Measurements from ENCODE around the gene SERINC3.
"Not testable (repeated sequence)": the region's sequence is repeated elsewhere in the genome, so short reads cannot be mapped to it uniquely, and the experiment has no call there.

SERINC3 gene

GRCh38 chr20:44489931-44490330 is 31.9 kb downstream of the SERINC3 start:
- DNase-seq: no peak

- DNase-seq: no peak
Measured at GRCh38 chr20:44489223-44489622, 32.6 kb downstream of the SERINC3 start.

DNA sequence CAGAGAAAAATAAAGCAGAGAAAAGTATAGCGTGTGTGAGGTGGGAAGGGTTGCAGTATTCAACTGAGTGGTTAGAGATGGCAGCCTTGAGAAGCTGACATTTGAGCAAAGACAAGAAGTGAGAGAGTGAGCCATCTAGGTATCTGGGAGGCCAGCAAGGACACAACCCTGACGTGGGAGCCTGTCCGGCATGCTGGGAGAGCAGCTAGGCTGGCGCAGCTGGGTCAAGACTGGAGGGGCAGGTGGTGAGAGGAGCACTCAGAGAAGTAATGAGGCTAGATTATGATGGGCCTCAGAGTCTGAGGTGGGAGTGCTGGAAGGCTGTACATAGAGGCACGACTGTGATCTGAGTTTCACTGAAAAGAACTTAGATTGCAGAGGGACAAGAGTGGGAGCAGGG is 33.3 kb downstream of the SERINC3 start:
- DNase-seq: no peak

- no peak for DNase-seq
Measured at GRCh38 chr20:44485830-44486198, 36.1 kb downstream of the SERINC3 start.

DNA sequence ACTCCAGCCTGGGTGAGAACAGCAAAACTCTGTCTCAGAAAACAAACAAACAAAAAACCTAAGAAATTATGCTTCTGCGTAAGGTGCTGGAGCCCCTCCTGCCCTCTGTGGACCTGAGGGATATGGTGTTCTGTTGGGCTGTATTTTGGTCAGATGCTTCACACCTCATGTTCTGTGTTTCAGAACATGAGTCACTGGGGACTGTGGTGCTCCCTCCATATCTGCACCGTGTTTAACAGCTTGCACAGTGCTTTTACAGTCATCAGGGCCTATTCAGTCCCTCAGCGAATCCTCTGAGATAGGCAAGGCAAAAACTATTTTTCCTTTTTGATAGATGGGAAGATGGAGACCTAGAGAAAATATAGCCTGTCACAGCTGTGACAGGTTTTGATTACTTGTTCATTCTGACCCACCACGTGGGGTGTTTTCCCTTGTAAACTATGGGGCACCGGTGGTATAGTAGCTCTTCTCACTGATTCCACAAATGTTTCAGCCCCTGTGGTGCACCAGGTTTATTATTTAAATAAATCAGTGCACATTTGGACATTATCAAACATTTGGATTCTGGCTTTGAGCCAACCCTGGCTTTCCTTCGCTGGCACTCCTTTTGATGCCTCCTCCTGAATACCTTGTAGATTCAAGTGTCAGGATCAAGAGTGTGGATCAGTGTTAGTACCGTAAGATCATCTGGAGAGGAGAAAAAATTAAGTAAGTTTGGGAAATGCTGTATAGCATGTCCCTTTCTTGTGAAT is 36.6 kb downstream of the SERINC3 start:
- DNase-seq: no peak

GRCh38 chr20:44483112-44483511 is 38.8 kb downstream of the SERINC3 start:
- no peak for DNase-seq

DNA sequence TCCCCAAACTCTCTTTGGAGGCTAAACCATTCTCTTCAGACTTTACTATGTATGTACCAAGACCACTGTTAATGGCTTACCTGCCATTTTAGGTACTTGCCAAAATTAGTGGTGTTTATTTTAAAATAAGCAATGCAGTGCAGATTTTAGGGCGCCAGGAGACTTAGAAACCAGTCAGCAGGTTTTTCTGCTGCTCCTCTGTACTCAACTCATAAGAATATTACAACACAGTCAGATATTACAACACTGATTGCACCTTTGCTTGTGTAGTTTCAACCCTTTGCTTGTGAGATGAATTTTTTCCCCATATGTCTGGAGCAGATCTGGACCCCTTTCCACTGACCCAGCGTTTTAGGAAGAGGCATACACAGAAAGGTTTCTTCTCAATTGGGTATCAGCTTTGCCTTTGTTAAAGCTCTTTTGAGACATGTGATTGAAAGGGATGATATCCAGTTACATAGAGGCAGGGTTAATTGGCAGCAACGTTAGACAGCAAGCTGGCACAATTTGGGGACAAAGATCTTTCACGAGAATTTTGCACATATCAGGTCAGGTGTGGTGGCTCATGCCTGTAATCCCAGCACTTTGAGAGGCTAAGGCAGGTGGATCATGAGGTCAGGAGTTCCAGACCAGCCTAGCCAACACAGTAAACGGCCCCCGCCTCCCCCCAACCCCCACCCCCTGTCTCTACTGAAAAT is 40.0 kb downstream of the SERINC3 start:
- DNase-seq: no peak

DNA sequence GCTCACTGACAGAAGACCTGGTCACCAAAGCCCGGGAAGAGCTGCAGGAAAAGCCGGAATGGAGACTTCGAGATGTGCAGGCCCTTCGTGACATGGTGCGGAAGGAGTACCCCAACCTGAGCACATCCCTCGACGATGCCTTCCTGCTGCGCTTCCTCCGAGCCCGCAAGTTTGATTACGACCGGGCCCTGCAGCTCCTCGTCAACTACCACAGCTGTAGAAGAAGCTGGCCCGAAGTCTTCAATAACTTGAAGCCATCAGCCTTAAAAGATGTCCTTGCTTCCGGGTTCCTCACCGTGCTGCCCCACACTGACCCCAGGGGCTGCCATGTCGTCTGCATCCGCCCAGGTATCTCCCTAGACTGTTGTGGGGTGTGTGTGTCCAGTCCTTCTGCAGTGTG is 41.8 kb downstream of the SERINC3 start:
- no peak for DNase-seq

DNA sequence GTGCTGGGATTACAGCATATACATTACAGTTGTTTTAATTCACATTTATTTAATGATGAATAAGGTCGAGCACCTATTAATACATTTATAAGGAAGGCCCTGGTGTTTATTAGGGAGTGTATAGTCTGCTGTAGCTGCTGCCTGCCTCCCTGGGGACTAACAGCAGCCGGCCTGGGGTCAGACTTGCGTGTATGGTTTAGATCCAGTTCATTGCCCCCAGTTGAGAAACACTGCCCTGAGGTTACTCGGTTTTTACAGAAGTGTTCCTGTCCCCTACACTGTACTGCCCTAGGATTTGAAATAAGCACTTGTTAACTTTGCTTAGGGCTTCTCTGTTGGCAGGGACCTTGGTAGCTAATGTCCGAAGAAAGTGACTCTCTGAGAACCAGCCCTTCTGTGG is 42.2 kb downstream of the SERINC3 start:
- DNase-seq: no peak

- no peak for DNase-seq
Measured at GRCh38 chr20:44478206-44478605, 43.7 kb downstream of the SERINC3 start.

- DNase-seq: no peak
Measured at GRCh38 chr20:44477151-44477550, 44.7 kb downstream of the SERINC3 start.

- DNase-seq: peak; percentile 53
Measured at GRCh38 chr20:44475694-44476560, 45.9 kb downstream of the SERINC3 start, which contains the start of gene TTPAL. TTPAL (plus strand) TSS chr20:44475874; CDS start chr20:44480000, 4,126 bp downstream.

DNA sequence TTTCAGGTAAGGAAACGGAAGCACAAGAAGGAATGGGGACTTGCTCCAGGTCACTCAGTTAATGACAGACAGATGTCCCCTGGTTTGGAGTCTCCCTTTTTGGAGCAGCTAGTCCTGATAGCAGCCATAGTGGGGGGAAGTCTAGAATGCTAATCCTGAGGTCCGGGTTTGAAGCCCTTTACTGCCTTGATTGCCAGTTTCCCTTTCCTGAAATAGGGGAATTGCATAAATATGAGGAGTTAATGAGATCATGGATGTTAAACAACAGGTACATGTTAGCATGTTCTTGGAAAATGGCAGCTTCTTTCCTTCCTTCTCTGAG is 46.5 kb downstream of the SERINC3 start:
- no peak for DNase-seq

DNA sequence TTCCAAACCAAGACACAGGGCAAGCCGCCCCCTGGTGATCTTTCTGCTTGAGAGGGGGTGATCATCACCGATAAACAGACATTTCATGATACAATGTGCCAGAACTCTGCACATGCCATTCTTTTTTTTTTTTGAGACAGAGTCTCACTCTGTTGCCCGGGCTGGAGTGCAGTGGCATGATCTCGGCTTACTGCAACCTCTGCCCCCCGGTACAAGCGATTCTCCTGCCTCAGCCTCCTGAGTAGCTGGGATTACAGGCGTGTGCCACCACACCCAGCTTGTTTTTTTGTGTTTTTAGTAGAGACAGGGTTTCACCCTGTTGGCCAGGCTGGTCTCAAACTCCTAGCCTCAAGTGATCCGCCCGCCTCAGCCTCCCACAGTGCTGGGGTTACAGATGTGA is 49.6 kb downstream of the SERINC3 start:
- DNase-seq: not testable (repeated sequence)

GRCh38 chr20:44471481-44471882 is 50.4 kb downstream of the SERINC3 start:
- no peak for DNase-seq

GRCh38 chr20:44470327-44470726 is 51.5 kb downstream of the SERINC3 start:
- no peak for DNase-seq

DNA sequence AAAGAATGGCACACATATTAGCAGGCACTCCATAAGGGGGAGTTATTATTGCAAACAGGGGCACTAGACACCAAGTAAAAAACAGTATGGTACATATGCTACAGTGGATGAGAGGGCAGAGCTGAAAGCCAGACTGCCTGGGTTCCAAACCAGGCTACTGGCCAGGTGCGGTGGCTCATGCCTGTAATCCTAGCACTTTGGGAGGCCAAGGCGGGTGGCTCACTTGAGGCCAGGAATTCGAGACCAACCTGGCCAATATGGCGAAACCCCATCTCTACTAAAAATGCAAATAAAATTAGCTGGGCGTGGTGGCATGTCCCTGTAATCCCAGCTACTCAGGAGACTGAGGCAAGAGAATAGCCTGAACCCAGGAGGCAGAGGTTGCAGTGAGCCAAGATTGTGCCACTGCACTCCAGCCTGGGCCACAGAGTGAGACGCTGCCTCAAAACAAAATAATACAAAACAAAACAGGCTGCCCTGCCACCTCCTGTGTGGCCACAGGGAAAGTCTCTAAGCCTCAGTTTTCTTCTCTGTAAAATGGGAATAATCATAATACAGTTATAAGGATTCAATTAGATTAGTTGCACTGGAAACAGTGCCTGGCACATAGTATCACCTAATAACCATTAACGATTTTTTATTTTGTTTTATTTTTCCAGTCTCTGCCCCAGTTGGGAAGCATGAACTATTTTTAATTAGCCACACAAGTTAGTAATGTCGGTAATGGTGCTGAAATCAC is 53.7 kb downstream of the SERINC3 start:
- no peak for DNase-seq

DNA sequence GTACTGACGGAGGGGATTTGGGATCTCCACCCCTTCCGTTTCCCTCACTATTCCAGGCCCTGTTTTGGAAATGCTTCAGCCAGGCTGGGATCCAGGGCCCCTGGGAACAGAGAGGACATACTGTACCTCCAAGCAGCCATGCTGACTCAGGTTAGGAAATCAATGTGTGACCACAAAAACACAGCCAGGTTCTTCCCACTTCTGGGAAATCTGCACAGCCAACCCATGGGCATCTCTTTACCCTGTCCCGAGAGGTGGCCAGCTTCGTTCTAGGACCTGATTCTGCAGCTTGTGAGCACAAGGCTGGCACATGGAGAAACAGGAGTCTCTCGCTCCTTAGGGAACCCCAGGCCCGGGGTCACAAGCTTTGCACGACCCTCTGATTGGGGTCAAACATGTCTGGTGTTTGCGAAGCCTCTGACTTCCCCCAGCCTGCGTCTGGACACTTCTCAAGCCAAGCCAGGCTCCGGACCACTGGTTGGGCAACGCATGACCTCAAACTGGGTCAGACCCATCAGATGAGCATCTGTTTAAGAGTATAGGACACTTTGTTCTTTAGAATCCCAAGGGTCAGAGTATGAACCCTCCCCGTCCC is 54.5 kb downstream of the SERINC3 start:
- DNase-seq: no peak

- no peak for DNase-seq
Measured at GRCh38 chr20:44465001-44465560, 56.8 kb downstream of the SERINC3 start.

DNA sequence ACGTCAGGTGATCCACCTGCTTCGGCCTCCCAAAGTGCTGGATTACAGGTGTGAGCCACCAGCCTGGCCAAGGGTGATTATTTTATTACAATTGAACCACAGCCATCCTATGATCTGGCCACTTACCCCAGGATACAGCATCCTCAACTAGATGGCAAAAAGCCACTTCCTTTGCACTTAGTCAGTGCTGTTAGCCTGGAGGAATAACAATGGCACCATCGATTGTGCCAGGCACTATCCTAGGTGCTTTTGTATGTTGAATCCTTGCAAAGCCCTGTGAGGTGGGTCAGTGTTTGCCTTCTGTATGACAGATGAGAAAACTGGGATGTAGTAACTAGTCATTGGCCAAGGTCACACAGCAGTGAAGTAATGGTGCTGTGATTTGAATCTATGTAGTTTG is 57.4 kb downstream of the SERINC3 start:
- no peak for DNase-seq

- no peak for DNase-seq
Measured at GRCh38 chr20:44463466-44463865, 58.4 kb downstream of the SERINC3 start.

DNA sequence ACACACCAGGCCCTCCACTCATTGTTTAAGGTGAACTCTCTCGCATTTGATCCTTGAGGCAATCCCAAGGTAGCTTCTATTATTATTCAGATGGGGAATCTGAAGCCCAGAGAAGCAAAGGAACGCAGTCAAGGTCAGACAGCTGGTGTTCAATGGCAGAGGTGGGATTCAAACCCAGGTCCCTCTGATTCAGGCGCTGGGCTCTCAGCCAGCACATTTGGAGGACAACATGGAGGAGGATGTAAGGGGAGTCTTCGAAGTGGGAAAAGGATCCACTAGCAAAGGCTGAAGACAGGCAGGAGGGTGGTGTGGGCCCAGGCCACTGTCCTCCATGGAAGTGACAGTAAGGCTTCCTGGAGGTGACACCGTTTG is 60.1 kb downstream of the SERINC3 start:
- no peak for DNase-seq

Measured in DMS 273 treated with DMSO at 0.1 percent for 48 hours (cell line).